Neural progenitor cell (in vitro differentiated cells): ENCODE measurements around the gene CRYZL1. TPM values are rescaled to one million over a fixed set of nuclear protein-coding genes. Genes with fewer than 3 reads are reported as not detected.
"Not testable (repeated sequence)": the region's sequence is repeated elsewhere in the genome, so short reads cannot be mapped to it uniquely, and the experiment has no call there.

Experiments used
- DNase-seq: peaks from one replicate; pipeline ENCODE4 v3.0.0-alpha.2; 2016; ENCODE audit warnings: low spot score
- H2AFZ ChIP-seq: fragments of 200-600 bp; sonication (generic); replicated peaks from 2 replicates; pipeline ENCODE4 v1.6.1; 2016; ENCODE audit warnings: antibody characterized with exemption
- H3F3A ChIP-seq: fragments of 200-600 bp; sonication (generic); 2 replicates; pipeline ENCODE4 v1.6.1; 2016; ENCODE audit warnings: antibody characterized with exemption, low read depth
- H3K27ac ChIP-seq: fragments of 200-600 bp; sonication (generic); 2 replicates; pipeline ENCODE4 v1.5.1; 2016; ENCODE audit warnings: mild to moderate bottlenecking
- H3K27me3 ChIP-seq: fragments of 200-600 bp; sonication (generic); 2 replicates; pipeline ENCODE4 v1.6.1; 2016; ENCODE audit warnings: mild to moderate bottlenecking, moderate library complexity
- H3K36me3 ChIP-seq: fragments of 200-600 bp; sonication (generic); 2 replicates; pipeline ENCODE4 v1.5.1; 2016
- H3K4me1 ChIP-seq: fragments of 200-600 bp; sonication (generic); 2 replicates; pipeline ENCODE4 v1.6.1; 2016; ENCODE audit warnings: mixed run types
- H3K4me2 ChIP-seq: fragments of 200-600 bp; sonication (generic); 2 replicates; pipeline ENCODE4 v1.6.1; 2016
- H3K4me3 ChIP-seq: fragments of 200-600 bp; sonication (generic); 2 replicates; pipeline ENCODE4 v1.5.1; 2016
- H3K79me2 ChIP-seq: fragments of 200-600 bp; sonication (generic); 2 replicates; pipeline ENCODE4 v1.6.1; 2016; ENCODE audit warnings: low read depth
- H3K9ac ChIP-seq: fragments of 200-600 bp; sonication (generic); 2 replicates; pipeline ENCODE4 v1.6.1; 2016
- H3K9me3 ChIP-seq: fragments of 200-600 bp; sonication (generic); 2 replicates; pipeline ENCODE4 v1.5.1; 2016; ENCODE audit warnings: low read depth
- H4K20me1 ChIP-seq: fragments of 200-600 bp; sonication (generic); 2 replicates; pipeline ENCODE4 v1.6.1; 2016; ENCODE audit warnings: low read depth
- H3K27ac Mint-ChIP-seq: 3 replicates; pipeline ENCODE4 v1.8.0; 2021; ENCODE audit warnings: mixed read lengths
- H3K27me3 Mint-ChIP-seq: 2 replicates; pipeline ENCODE4 v1.8.0; 2022; ENCODE audit warnings: low read depth, mild to moderate bottlenecking, inconsistent platforms, moderate library complexity, mixed read lengths; ENCODE audit not compliant: insufficient read depth
- H3K36me3 Mint-ChIP-seq: 3 replicates; pipeline ENCODE4 v1.8.0; 2021; ENCODE audit warnings: mixed read lengths
- H3K4me1 Mint-ChIP-seq: 3 replicates; pipeline ENCODE4 v1.8.0; 2021; ENCODE audit warnings: mixed read lengths
- H3K4me3 Mint-ChIP-seq: 3 replicates; pipeline ENCODE4 v1.8.0; 2021; ENCODE audit warnings: mild to moderate bottlenecking, moderate library complexity, mixed read lengths
- H3K9me3 Mint-ChIP-seq: 3 replicates; pipeline ENCODE4 v1.8.0; 2020; ENCODE audit warnings: mixed read lengths
- CTCF ChIP-seq: fragments of 200-600 bp; sonication (generic); IDR thresholded peaks from 2 replicates; pipeline ENCODE4 v1.5.1; 2017; ENCODE audit warnings: antibody characterized with exemption, mild to moderate bottlenecking
- EZH2 ChIP-seq: fragments of 200-600 bp; sonication (generic); IDR thresholded peaks from 2 replicates; pipeline ENCODE4 v1.6.1; 2017; ENCODE audit warnings: antibody characterized with exemption, mild to moderate bottlenecking, moderate library complexity
- EZH2phosphoT487 ChIP-seq: fragments of 200-600 bp; sonication (generic); IDR thresholded peaks from 2 replicates; pipeline ENCODE4 v1.6.1; 2017; ENCODE audit warnings: antibody characterized with exemption
- total RNA-seq: library from RNA; depleted of rRNA; stranded (reverse); fragments of >200 nt; gene quantifications from 2 replicates; pipeline ENCODE4 v1.2.3, GENCODE V29; 2015; ENCODE audit warnings: low replicate concordance

CRYZL1 gene
- total RNA-seq, 1 donor from 2014 or later = 80.0 TPM

- peaks cover 11% of the 10 kb centered on the region for H3K4me1 ChIP-seq
- Mint-ChIP-seq H3K4me3 (no peak overlapping the region), H3K9me3 (no peaks in the 10 kb centered on the region), H3K27me3 (peaks cover 2% of the 10 kb centered on the region), H3K36me3 (peaks cover 31% of the 10 kb centered on the region), H3K4me1 (peaks cover 8% of the 10 kb centered on the region), H3K27ac (no peak overlapping the region)
- no peak for DNase-seq
- H2AFZ ChIP-seq = no peak overlapping the region
- H3K4me2 ChIP-seq = no peak overlapping the region
- peaks cover 11% of the 10 kb centered on the region for H3K36me3 ChIP-seq
- H3K27me3 ChIP-seq = no peaks in the 10 kb centered on the region
- peaks cover 11% of the 10 kb centered on the region for H4K20me1 ChIP-seq
- H3K27ac ChIP-seq = no peak overlapping the region
- H3K79me2 ChIP-seq = no peaks in the 10 kb centered on the region
- peaks cover 27% of the 10 kb centered on the region for H3F3A ChIP-seq
- no peaks in the 10 kb centered on the region for H3K9me3 ChIP-seq
- TF ChIP-seq EZH2phosphoT487 = no peak
- no peak for TF ChIP-seq CTCF
- H3K9ac ChIP-seq = no peak overlapping the region
- H3K4me3 ChIP-seq = no peak overlapping the region
Measured at GRCh38 chr21:33622253-33622652, 19.3 kb downstream of the CRYZL1 start.

- Mint-ChIP-seq H3K4me1 (peaks cover 8% of the 10 kb centered on the region), H3K27me3 (peaks cover 2% of the 10 kb centered on the region), H3K36me3 (peaks cover 36% of the 10 kb centered on the region), H3K27ac (no peak overlapping the region), H3K9me3 (no peaks in the 10 kb centered on the region), H3K4me3 (no peak overlapping the region)
- H3K4me2 ChIP-seq = no peak overlapping the region
- H2AFZ ChIP-seq = no peak overlapping the region
- no peaks in the 10 kb centered on the region for H3K9me3 ChIP-seq
- TF ChIP-seq EZH2phosphoT487 = no peak
- TF ChIP-seq EZH2 = no peak
- TF ChIP-seq CTCF = no peak
- no peaks in the 10 kb centered on the region for H4K20me1 ChIP-seq
- no peak overlapping the region for H3K4me3 ChIP-seq
- no peaks in the 10 kb centered on the region for H3K79me2 ChIP-seq
- H3K27ac ChIP-seq = no peak overlapping the region
- no peak for DNase-seq
- H3K36me3 ChIP-seq = peaks cover 11% of the 10 kb centered on the region
- H3F3A ChIP-seq = peaks cover 27% of the 10 kb centered on the region
- H3K27me3 ChIP-seq = no peaks in the 10 kb centered on the region
- H3K9ac ChIP-seq = no peak overlapping the region
- H3K4me1 ChIP-seq = peaks cover 11% of the 10 kb centered on the region
Measured at GRCh38 chr21:33619726-33620125, 21.8 kb downstream of the CRYZL1 start.

- Mint-ChIP-seq H3K27me3 (peaks cover 2% of the 10 kb centered on the region), H3K4me1 (peaks cover 8% of the 10 kb centered on the region), H3K27ac (peak overlapping the region; percentile 1), H3K9me3 (no peaks in the 10 kb centered on the region), H3K4me3 (no peak overlapping the region), H3K36me3 (peaks cover 35% of the 10 kb centered on the region)
- peak; percentile 31 for DNase-seq
- Histone ChIP-seq H3K4me2 (peak overlapping the region; percentile 25), H2AFZ (no peak overlapping the region), H3F3A (peaks cover 27% of the 10 kb centered on the region), H3K9me3 (no peaks in the 10 kb centered on the region), H3K36me3 (peaks cover 7% of the 10 kb centered on the region), H3K4me1 (peaks cover 11% of the 10 kb centered on the region), H3K9ac (no peak overlapping the region), H4K20me1 (no peaks in the 10 kb centered on the region), H3K27ac (peak overlapping the region; percentile 88), H3K79me2 (no peaks in the 10 kb centered on the region), H3K27me3 (no peaks in the 10 kb centered on the region), H3K4me3 (no peak overlapping the region)
- no peak for TF ChIP-seq CTCF
- TF ChIP-seq EZH2 = no peak
- no peak for TF ChIP-seq EZH2phosphoT487
Measured at GRCh38 chr21:33618407-33618806, 23.1 kb downstream of the CRYZL1 start.

GRCh38 chr21:33617565-33617964 lies 24.0 kb downstream of the CRYZL1 start:
- H3F3A ChIP-seq = peaks cover 25% of the 10 kb centered on the region
- not testable (repeated sequence) for H3K4me1 Mint-ChIP-seq, H3K9me3 Mint-ChIP-seq, H3K79me2 ChIP-seq, H3K9ac ChIP-seq, H3K4me2 ChIP-seq, H3K27ac Mint-ChIP-seq, H3K27ac ChIP-seq, H3K36me3 ChIP-seq, H3K27me3 ChIP-seq, H3K4me3 Mint-ChIP-seq, DNase-seq, H2AFZ ChIP-seq, H4K20me1 ChIP-seq, H3K4me3 ChIP-seq, H3K27me3 Mint-ChIP-seq, H3K9me3 ChIP-seq
- peaks cover 35% of the 10 kb centered on the region for H3K36me3 Mint-ChIP-seq
- peaks cover 11% of the 10 kb centered on the region for H3K4me1 ChIP-seq
